Sigmoid colon (tissue), 7 donors: Measurements from ENCODE around the gene CNTN4. TPM values are rescaled to one million over a fixed set of nuclear protein-coding genes. Genes with fewer than 3 reads are reported as not detected.

Source experiments
- DNase-seq: peaks from one replicate; pipeline ENCODE4 v3.0.0-alpha.2; 2019
- H3K27ac ChIP-seq, 4 donors: fragments of 200-600 bp; sonication (generic); one replicate each; pipeline ENCODE4 v1.5.1; 2016 to 2019; ENCODE audit warnings: mild to moderate bottlenecking in 1 of 4
- H3K27me3 ChIP-seq, 3 donors: fragments of 200-600 bp; sonication (generic); one replicate each; pipeline ENCODE4 v1.5.1; 2019; ENCODE audit warnings: mild to moderate bottlenecking in 1 of 3
- H3K36me3 ChIP-seq, 4 donors: fragments of 200-600 bp; sonication (generic); one replicate each; pipeline ENCODE4 v1.5.1; 2016 to 2019
- H3K4me1 ChIP-seq, 4 donors: fragments of 200-600 bp; sonication (generic); one replicate each; pipeline ENCODE4 v1.5.1; 2017 to 2019
- H3K4me3 ChIP-seq, 4 donors: fragments of 200-600 bp; sonication (generic); one replicate each; pipeline ENCODE4 v1.5.1; 2017 to 2019; ENCODE audit warnings: mild to moderate bottlenecking in 2 of 4, moderate library complexity in 1 of 4
- H3K9me3 ChIP-seq, 4 donors: fragments of 200-600 bp in 3 of 4; sonication (generic) in 3 of 4; one replicate each; pipeline versions ENCODE4 v1.5.1 to v1.6.1; 2013 to 2019
- CTCF ChIP-seq, 4 experiments: fragments of 450-650 bp in 3 of 4; fragments of 200-600 bp in 1 of 4; IDR thresholded peaks; one replicate each; pipeline ENCODE4 v1.5.1; 2016 to 2019; ENCODE audit warnings: antibody characterized with exemption in 4 of 4, mild to moderate bottlenecking in 3 of 4, moderate library complexity in 2 of 4
- EP300 ChIP-seq, 4 donors: sonication (generic); formaldehyde crosslinking; IDR thresholded peaks; one replicate each; pipeline ENCODE4 v1.6.1; 2017; ENCODE audit warnings: antibody characterized with exemption in 4 of 4
- POLR2A ChIP-seq, 2 donors: fragments of 450-650 bp; IDR thresholded peaks; one replicate each; pipeline ENCODE4 v1.6.1; 2016; ENCODE audit warnings: antibody characterized with exemption in 2 of 2, mild to moderate bottlenecking in 2 of 2, moderate library complexity in 2 of 2
- POLR2AphosphoS5 ChIP-seq, 4 donors: sonication (generic); formaldehyde crosslinking; IDR thresholded peaks; one replicate each; pipeline ENCODE4 v1.6.1; 2017; ENCODE audit warnings: antibody characterized with exemption in 4 of 4
- WGBS, 2 donors: extraction: QIAGEN DNeasy Blood & Tissue Kit; methylation state at CpG; one replicate each; pipeline ENCODE4 v1.1.7; 2013; 5-methylcytosine and 5-hydroxymethylcytosine counted together
- intact Hi-C: fragments of 100-400 bp; cut with DNase I; formaldehyde crosslinking; loops from one replicate; pipeline ENCODE4 v1.15.1; 2023
- polyA plus RNA-seq, 3 donors: library from polyadenylated mRNA; stranded (reverse); fragments of 200-250 nt; gene quantifications; one replicate each; pipeline ENCODE4 v1.2.3, GENCODE V29; 2013
- total RNA-seq, 4 donors: library from RNA; depleted of rRNA; stranded (reverse); fragments of >200 nt; gene quantifications; one replicate each; pipeline ENCODE4 v1.1.0, GENCODE V29; 2016
- donor health status: healthy with polysubstance abuse.
- donor health status: Bipolar disorder and iron deficiency.
- donor health status: healthy.

The CNTN4 gene
- total and polyA plus RNA-seq, 7 donors = 1.4 to 10.0 (median 7.5) TPM

- Histone ChIP-seq H3K36me3 (no peaks in the 10 kb centered on the region), H3K4me3 (no peak overlapping the region), H3K27ac (no peak overlapping the region), H3K4me1 (no peaks in the 10 kb centered on the region), H3K27me3 (no peaks in the 10 kb centered on the region), H3K9me3 (no peaks in the 10 kb centered on the region)
- 73 to 88% methylated on average over 1 of the region's 1 CpG for WGBS, 2 donors
- intact Hi-C loops = no loop called here
- TF ChIP-seq POLR2AphosphoS5 (IDR thresholded peaks at IDR 0.05) (no peak), EP300 (IDR thresholded peaks at IDR 0.05) (no peak), CTCF (IDR thresholded peaks at IDR 0.05) (no peak), POLR2A (IDR thresholded peaks at IDR 0.05) (no peak)
- DNase-seq = no peak
Measured at GRCh38 chr3:2772803-2773202, 674.1 kb downstream of the CNTN4 start.

GRCh38 chr3:2774481-2775249 lies 676.0 kb downstream of the CNTN4 start:
- Histone ChIP-seq H3K9me3 (no peaks in the 10 kb centered on the region), H3K27ac (no peak overlapping the region), H3K4me1 (no peaks in the 10 kb centered on the region), H3K36me3 (no peaks in the 10 kb centered on the region), H3K27me3 (no peaks in the 10 kb centered on the region), H3K4me3 (no peak overlapping the region)
- intact Hi-C loops = no loop called here
- no peak for TF ChIP-seq POLR2AphosphoS5 (IDR thresholded peaks at IDR 0.05)
- no peak for TF ChIP-seq POLR2A (IDR thresholded peaks at IDR 0.05)
- no peak for TF ChIP-seq CTCF (IDR thresholded peaks at IDR 0.05)
- TF ChIP-seq EP300 (IDR thresholded peaks at IDR 0.05) = no peak
- DNase-seq = no peak
- WGBS, 2 donors = 72% methylated on average over 5 of the region's 5 CpGs

- 58 to 75% methylated on average over 2 of the region's 2 CpGs for WGBS, 2 donors
- TF ChIP-seq POLR2A (IDR thresholded peaks at IDR 0.05) = no peak
- no peak for TF ChIP-seq CTCF (IDR thresholded peaks at IDR 0.05)
- no peak for TF ChIP-seq POLR2AphosphoS5 (IDR thresholded peaks at IDR 0.05)
- no peak for TF ChIP-seq EP300 (IDR thresholded peaks at IDR 0.05)
- H3K36me3 ChIP-seq = no peaks in the 10 kb centered on the region
- no peak overlapping the region for H3K4me3 ChIP-seq
- H3K27me3 ChIP-seq = no peaks in the 10 kb centered on the region
- no peaks in the 10 kb centered on the region for H3K4me1 ChIP-seq
- no peak for DNase-seq
- H3K27ac ChIP-seq = no peak overlapping the region
- H3K9me3 ChIP-seq = no peaks in the 10 kb centered on the region
- intact Hi-C loops = no loop called here
Measured at GRCh38 chr3:2783261-2783660, 684.6 kb downstream of the CNTN4 start.

- H3K27ac ChIP-seq = no peak overlapping the region
- no peaks in the 10 kb centered on the region for H3K36me3 ChIP-seq
- no peaks in the 10 kb centered on the region for H3K27me3 ChIP-seq
- no peak for DNase-seq
- 94% methylated on average over 2 of the region's 2 CpGs for WGBS, 2 donors
- intact Hi-C loops = no loop called here
- TF ChIP-seq POLR2AphosphoS5 (IDR thresholded peaks at IDR 0.05) (no peak), EP300 (IDR thresholded peaks at IDR 0.05) (no peak), CTCF (IDR thresholded peaks at IDR 0.05) (no peak), POLR2A (IDR thresholded peaks at IDR 0.05) (no peak)
- H3K4me1 ChIP-seq = no peaks in the 10 kb centered on the region
- H3K4me3 ChIP-seq = no peak overlapping the region
- no peaks in the 10 kb centered on the region for H3K9me3 ChIP-seq
Measured at GRCh38 chr3:2784627-2785026, 686.0 kb downstream of the CNTN4 start.
